Measurements from ENCODE around the gene SLC7A7.
"Not testable (repeated sequence)": the region's sequence is repeated elsewhere in the genome, so short reads cannot be mapped to it uniquely, and the experiment has no call there.

Gene SLC7A7

DNA sequence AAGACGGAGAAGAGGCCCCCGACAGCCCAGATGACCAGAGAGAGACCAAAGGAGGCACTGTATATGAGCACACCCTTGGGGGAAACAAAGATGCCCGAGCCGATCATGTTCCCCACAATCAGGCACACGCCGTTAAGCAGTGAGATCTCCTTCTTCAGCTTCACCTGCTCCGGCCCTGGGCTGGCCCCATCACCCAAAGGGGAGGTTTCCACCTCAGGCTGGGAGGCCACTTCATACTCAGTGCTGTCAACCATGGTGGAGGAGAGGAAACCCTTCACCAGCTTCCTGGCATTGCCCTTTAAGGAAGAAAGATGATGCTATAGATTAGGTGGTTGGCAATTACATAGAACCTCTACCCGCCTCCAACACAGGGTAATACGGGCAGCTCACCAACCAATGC lies 2.1 kb downstream of the SLC7A7 start:
- no peak for DNase-seq
- intact Hi-C loops (cut with DNase I; ENCODE audit: low total_unique reads) = no loop called here
- TF ChIP-seq, protein P1, sequence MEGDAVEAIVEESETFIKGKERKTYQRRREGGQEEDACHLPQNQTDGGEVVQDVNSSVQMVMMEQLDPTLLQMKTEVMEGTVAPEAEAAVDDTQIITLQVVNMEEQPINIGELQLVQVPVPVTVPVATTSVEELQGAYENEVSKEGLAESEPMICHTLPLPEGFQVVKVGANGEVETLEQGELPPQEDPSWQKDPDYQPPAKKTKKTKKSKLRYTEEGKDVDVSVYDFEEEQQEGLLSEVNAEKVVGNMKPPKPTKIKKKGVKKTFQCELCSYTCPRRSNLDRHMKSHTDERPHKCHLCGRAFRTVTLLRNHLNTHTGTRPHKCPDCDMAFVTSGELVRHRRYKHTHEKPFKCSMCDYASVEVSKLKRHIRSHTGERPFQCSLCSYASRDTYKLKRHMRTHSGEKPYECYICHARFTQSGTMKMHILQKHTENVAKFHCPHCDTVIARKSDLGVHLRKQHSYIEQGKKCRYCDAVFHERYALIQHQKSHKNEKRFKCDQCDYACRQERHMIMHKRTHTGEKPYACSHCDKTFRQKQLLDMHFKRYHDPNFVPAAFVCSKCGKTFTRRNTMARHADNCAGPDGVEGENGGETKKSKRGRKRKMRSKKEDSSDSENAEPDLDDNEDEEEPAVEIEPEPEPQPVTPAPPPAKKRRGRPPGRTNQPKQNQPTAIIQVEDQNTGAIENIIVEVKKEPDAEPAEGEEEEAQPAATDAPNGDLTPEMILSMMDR (IDR thresholded peaks at IDR 0.05) = no peak
- no peaks in the 10 kb centered on the region for H3K36me3 ChIP-seq
- H3K9me3 ChIP-seq = no peaks in the 10 kb centered on the region
- H3K4me3 ChIP-seq = no peak overlapping the region
- H3K27me3 ChIP-seq = no peaks in the 10 kb centered on the region
- H3K27ac ChIP-seq = no peak overlapping the region
- peaks cover 0 to 14% (median 4%) of the 10 kb centered on the region in 4 donors for H3K4me1 ChIP-seq

GRCh38 chr14:22812744-22813143 lies 2.5 kb downstream of the SLC7A7 start:
- Histone ChIP-seq H3K9me3 (no peaks in the 10 kb centered on the region), H3K4me3 (no peak overlapping the region), H3K27me3 (no peaks in the 10 kb centered on the region), H3K36me3 (no peaks in the 10 kb centered on the region), H3K4me1 (peaks cover 0 to 10% (median 2%) of the 10 kb centered on the region in 4 donors), H3K27ac (no peak overlapping the region)
- TF ChIP-seq, protein P1 (IDR thresholded peaks at IDR 0.05) = no peak
- intact Hi-C loops (cut with DNase I; ENCODE audit: low total_unique reads) = no loop called here
- no peak for DNase-seq

- no peak for DNase-seq
- H3K36me3 ChIP-seq = no peaks in the 10 kb centered on the region
- no peaks in the 10 kb centered on the region for H3K4me1 ChIP-seq
- no peaks in the 10 kb centered on the region for H3K9me3 ChIP-seq
- H3K4me3 ChIP-seq = no peak overlapping the region
- TF ChIP-seq, protein P1 (IDR thresholded peaks at IDR 0.05) = no peak
- no peaks in the 10 kb centered on the region for H3K27me3 ChIP-seq
- intact Hi-C loops (cut with DNase I; ENCODE audit: low total_unique reads) = no loop called here
- no peak overlapping the region for H3K27ac ChIP-seq
Measured at GRCh38 chr14:22811722-22812121, 3.5 kb downstream of the SLC7A7 start.

GRCh38 chr14:22808388-22809209 lies 6.6 kb downstream of the SLC7A7 start:
- DNase-seq = no peak
- no peaks in the 10 kb centered on the region for H3K4me1 ChIP-seq
- TF ChIP-seq, protein P1 (IDR thresholded peaks at IDR 0.05) = no peak
- no peak overlapping the region for H3K27ac ChIP-seq
- no peak overlapping the region for H3K4me3 ChIP-seq
- H3K9me3 ChIP-seq = no peaks in the 10 kb centered on the region
- no peaks in the 10 kb centered on the region for H3K27me3 ChIP-seq
- no peaks in the 10 kb centered on the region for H3K36me3 ChIP-seq
- intact Hi-C loops (cut with DNase I; ENCODE audit: low total_unique reads) = no loop called here

DNA sequence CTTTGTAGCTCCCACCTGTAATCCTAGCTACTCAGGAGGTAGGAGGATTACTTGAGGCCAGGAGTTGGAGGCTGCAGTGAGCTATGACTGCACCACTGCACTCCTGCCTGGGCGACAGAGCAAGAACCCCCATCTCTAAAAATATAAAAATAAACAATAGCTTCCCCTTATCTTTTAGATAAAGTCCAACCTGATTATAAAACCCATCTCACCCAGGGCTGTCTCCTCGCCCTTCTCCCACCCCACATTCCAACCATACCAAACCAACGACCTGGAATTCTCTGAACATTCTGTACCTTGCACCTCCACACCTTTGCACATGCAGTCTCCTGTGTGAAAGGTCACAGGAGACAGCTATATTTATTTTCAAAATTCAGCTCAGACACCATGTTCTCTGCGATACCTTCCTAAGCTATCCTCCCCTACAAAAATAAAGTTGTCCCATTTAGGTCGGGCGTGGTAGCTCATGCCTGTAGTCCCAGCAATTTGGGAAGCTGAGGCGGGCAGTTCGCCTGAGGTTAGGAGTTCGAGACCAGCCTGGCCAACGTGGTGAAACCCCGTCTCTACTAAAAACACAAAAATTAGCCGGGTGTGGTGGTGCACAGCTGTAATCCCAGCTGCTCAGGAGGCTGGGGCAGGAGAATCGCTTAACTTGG lies 7.7 kb downstream of the SLC7A7 start:
- Histone ChIP-seq H3K36me3 (no peaks in the 10 kb centered on the region), H3K27me3 (no peaks in the 10 kb centered on the region), H3K27ac (no peak overlapping the region), H3K4me1 (no peaks in the 10 kb centered on the region), H3K9me3 (no peaks in the 10 kb centered on the region), H3K4me3 (no peak overlapping the region)
- TF ChIP-seq, protein P1 (IDR thresholded peaks at IDR 0.05) = no peak
- no peak for DNase-seq
- intact Hi-C loops (cut with DNase I; ENCODE audit: low total_unique reads) = no loop called here

DNA sequence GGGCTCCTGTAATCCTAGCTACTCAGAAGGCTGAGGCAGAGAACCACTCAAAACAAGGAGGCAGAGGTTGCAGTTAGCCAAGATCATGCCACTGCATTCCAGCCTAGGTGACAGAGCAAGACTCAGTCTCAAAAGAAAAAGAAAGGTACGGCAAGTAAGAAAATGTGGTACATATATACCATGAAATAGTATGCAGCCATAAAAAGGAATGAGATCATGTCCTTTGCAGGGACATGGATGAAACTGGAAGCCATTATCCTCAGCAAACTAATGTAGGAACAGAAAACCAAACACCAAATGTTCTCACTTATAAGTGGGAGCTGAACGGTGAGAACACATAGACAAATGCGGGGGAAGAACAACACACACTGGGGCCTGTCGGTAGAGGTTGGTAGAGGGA lies 10.0 kb downstream of the SLC7A7 start:
- H3K4me1 ChIP-seq; intact Hi-C loops (cut with DNase I; ENCODE audit: low total_unique reads); H3K9me3 ChIP-seq; H3K36me3 ChIP-seq; DNase-seq; H3K4me3 ChIP-seq; H3K27me3 ChIP-seq; H3K27ac ChIP-seq: not testable (repeated sequence)
